ENCODE data around the gene MAGEL2. TPM values are rescaled to one million over a fixed set of nuclear protein-coding genes. Genes with fewer than 3 reads are reported as not detected.

The MAGEL2 gene
- total RNA-seq, 1 experiment from 2014 or later: not detected

DNA sequence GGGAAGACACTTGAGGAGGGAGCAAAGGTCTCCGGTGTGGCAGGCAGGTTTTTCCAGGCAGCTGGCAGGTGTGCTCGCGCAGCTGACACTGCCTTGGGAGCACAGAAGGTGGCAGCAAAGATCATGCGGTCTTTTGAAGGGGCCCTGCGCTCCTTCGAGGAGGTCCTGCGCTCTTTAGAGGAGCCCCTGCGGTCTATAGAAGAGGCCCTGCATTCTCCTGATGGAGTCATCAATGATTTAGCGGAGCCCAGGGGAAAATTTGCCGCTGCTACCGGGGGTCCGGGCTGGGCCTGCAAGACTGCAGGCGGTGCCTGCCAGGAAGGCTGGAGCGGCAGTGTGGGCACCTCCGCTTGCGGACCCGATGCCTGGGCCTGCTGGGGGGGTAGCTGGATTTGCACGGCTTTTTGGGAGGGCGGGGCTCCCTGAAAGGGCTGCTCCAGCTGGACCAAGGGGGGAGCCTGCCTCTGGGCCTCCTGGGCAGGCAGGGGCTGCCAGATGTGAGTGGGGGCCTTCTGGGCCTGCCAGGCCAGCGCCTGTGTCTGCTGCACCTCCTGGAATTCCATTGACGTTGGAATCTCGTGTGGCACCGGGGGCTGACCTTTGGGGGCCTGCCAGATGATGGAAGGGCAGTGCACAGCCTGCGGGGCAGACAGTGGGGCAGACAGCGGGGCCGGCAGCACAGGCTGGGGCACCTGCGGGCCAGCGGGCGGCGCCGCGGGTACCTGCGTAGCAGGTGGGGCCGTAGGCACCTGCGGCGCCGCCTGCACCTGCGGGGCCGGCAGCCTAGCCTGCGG lies 2.1 kb downstream of the MAGEL2 start:
- H3K4me1 ChIP-seq (ENCODE audit: control insufficient read depth in 1 of 2, insufficient read depth in 2 of 2, low read length in 2 of 2): no peaks in the 10 kb centered on the region
- CTCF ChIA-PET: no interaction called here
- intact Hi-C loops (cut with micrococcal nuclease): loop anchor here (5.0 to 10.0 kb wide), 2 partner anchors 1789 to 1857 kb away; partner anchors contain the start of gene UBE3A
- no peaks in the 10 kb centered on the region for H3K36me3 ChIP-seq (ENCODE audit: control insufficient read depth in 1 of 2, insufficient read depth in 2 of 2, low read length in 2 of 2)
- H2AFZ ChIP-seq (ENCODE audit: low read depth, low read length, poor library complexity, severe bottlenecking): no peak overlapping the region
- RAD21 ChIA-PET (ENCODE audit: low non-redundant PET in 1 of 2, low total read pairs in 2 of 2, uncharacterized antibody in 2 of 2, unreplicated experiment in 2 of 2): no interaction called here
- no peaks in the 10 kb centered on the region for H4K20me1 ChIP-seq (ENCODE audit: insufficient read depth)
- DNase-seq (ENCODE audit: low read depth, low spot score) (no peak), ATAC-seq (no peak)
- TF ChIP-seq SIN3A (IDR thresholded peaks at IDR 0.05; ENCODE audit: low read depth) (no peak), YY1 (IDR thresholded peaks at IDR 0.05; ENCODE audit: extremely low read depth, insufficient replicate concordance, low read depth, low read length) (no peak), FOSL1 (IDR thresholded peaks at IDR 0.05; ENCODE audit: low read depth) (no peak), EZH2 (IDR thresholded peaks at IDR 0.05) (no peak), CEBPB (IDR thresholded peaks at IDR 0.05; ENCODE audit: low read depth) (no peak), ZFX (IDR thresholded peaks at IDR 0.05) (no peak), CBX3 (IDR thresholded peaks at IDR 0.05; ENCODE audit: low read depth) (no peak), RAD21 (IDR thresholded peaks at IDR 0.05; ENCODE audit: low read depth) (no peak), POLR2AphosphoS5 (IDR thresholded peaks at IDR 0.05; ENCODE audit: low read depth, low read length) (no peak), EGR1 (IDR thresholded peaks at IDR 0.05; ENCODE audit: low read depth) (no peak), SRF (IDR thresholded peaks at IDR 0.05; ENCODE audit: low read depth) (no peak), SP1 (IDR thresholded peaks at IDR 0.05; ENCODE audit: low read depth) (no peak), JUND (IDR thresholded peaks at IDR 0.05) (no peak), POLR2A (IDR thresholded peaks at IDR 0.05; ENCODE audit: borderline replicate concordance, extremely low read depth, insufficient read depth, insufficient read length) (no peak)
- TF ChIP-seq, protein P1, sequence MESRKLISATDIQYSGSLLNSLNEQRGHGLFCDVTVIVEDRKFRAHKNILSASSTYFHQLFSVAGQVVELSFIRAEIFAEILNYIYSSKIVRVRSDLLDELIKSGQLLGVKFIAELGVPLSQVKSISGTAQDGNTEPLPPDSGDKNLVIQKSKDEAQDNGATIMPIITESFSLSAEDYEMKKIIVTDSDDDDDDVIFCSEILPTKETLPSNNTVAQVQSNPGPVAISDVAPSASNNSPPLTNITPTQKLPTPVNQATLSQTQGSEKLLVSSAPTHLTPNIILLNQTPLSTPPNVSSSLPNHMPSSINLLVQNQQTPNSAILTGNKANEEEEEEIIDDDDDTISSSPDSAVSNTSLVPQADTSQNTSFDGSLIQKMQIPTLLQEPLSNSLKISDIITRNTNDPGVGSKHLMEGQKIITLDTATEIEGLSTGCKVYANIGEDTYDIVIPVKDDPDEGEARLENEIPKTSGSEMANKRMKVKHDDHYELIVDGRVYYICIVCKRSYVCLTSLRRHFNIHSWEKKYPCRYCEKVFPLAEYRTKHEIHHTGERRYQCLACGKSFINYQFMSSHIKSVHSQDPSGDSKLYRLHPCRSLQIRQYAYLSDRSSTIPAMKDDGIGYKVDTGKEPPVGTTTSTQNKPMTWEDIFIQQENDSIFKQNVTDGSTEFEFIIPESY (IDR thresholded peaks at IDR 0.05; ENCODE audit: extremely low read depth, insufficient replicate concordance, low read length): no peak
- TF ChIP-seq, protein P2, sequence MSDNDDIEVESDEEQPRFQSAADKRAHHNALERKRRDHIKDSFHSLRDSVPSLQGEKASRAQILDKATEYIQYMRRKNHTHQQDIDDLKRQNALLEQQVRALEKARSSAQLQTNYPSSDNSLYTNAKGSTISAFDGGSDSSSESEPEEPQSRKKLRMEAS (IDR thresholded peaks at IDR 0.05): no peak
- TF ChIP-seq, protein P3, sequence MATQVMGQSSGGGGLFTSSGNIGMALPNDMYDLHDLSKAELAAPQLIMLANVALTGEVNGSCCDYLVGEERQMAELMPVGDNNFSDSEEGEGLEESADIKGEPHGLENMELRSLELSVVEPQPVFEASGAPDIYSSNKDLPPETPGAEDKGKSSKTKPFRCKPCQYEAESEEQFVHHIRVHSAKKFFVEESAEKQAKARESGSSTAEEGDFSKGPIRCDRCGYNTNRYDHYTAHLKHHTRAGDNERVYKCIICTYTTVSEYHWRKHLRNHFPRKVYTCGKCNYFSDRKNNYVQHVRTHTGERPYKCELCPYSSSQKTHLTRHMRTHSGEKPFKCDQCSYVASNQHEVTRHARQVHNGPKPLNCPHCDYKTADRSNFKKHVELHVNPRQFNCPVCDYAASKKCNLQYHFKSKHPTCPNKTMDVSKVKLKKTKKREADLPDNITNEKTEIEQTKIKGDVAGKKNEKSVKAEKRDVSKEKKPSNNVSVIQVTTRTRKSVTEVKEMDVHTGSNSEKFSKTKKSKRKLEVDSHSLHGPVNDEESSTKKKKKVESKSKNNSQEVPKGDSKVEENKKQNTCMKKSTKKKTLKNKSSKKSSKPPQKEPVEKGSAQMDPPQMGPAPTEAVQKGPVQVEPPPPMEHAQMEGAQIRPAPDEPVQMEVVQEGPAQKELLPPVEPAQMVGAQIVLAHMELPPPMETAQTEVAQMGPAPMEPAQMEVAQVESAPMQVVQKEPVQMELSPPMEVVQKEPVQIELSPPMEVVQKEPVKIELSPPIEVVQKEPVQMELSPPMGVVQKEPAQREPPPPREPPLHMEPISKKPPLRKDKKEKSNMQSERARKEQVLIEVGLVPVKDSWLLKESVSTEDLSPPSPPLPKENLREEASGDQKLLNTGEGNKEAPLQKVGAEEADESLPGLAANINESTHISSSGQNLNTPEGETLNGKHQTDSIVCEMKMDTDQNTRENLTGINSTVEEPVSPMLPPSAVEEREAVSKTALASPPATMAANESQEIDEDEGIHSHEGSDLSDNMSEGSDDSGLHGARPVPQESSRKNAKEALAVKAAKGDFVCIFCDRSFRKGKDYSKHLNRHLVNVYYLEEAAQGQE (IDR thresholded peaks at IDR 0.05; ENCODE audit: low read depth): no peak
- TF ChIP-seq, protein P4, sequence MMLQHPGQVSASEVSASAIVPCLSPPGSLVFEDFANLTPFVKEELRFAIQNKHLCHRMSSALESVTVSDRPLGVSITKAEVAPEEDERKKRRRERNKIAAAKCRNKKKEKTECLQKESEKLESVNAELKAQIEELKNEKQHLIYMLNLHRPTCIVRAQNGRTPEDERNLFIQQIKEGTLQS (IDR thresholded peaks at IDR 0.05): no peak
- no peak overlapping the region for H3K27ac ChIP-seq (ENCODE audit: low read depth, low read length)
- no peak overlapping the region for H3K4me2 ChIP-seq (ENCODE audit: low read length)
- no peaks in the 10 kb centered on the region for H3K27me3 ChIP-seq (ENCODE audit: insufficient read depth, low read length)
- H3K9ac ChIP-seq (ENCODE audit: low read length): no peak overlapping the region
- H3K4me3 ChIP-seq (replicated peaks in 1 of 2; ENCODE audit: low read depth in 1 of 2, low read length in 2 of 2): no peak overlapping the region
- H3K79me2 ChIP-seq (ENCODE audit: insufficient read depth, low read length): no peaks in the 10 kb centered on the region
- no peaks in the 10 kb centered on the region for H3K9me2 ChIP-seq (ENCODE audit: insufficient read depth)
- H3K9me3 ChIP-seq (ENCODE audit: control insufficient read depth in 1 of 2, insufficient read depth in 1 of 2, low read depth in 1 of 2, low read length in 2 of 2): no peaks in the 10 kb centered on the region
- POLR2A ChIA-PET: no interaction called here
- BruUV-seq (replicated peaks): no TSS peak
